ENCODE data around the gene RPL27A.

Gene RPL27A

DNA sequence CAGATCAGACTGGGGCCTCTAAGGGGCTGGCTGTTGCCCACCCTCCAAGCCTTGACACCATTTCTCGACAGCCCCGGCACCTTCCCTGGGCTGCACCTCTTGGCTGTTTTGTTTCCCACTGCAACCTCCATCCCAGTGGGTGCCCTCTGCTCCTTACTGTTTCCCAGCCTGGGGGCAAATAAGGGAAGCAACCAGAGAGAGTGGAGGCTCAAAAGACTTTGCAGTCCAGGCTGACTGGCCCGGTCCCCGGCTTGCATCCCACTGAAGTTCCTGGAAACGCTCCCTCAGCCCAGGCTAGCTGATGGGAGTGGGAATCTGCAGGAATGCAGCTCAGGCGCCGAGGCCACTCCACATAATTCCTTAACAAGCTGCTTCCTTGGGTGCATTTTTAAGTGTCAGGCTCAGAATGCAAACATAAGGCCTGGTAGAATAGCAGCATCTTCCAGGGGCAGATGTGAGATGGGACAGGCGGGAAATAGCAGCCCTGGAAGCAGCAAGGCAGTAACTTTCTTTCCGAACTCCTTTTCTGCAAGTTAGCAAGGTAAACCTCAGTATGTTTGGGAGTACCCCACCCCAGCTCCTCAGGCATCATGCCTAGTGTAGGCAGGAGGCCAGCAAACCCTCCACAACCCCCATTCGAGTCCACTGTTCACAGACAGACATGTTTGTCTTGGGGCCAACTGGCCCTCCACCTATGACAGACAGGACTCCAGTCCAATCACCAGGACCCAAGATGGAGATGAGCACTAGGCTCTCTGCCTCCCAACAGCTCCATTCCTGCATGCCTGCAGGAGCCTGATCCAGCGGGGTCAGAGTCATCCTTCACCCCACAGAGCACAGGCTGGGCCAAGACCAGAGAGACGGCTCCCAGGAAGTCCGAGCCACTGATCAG is 39.3 kb downstream of the RPL27A start:
- DNase-seq, result no peak

DNA sequence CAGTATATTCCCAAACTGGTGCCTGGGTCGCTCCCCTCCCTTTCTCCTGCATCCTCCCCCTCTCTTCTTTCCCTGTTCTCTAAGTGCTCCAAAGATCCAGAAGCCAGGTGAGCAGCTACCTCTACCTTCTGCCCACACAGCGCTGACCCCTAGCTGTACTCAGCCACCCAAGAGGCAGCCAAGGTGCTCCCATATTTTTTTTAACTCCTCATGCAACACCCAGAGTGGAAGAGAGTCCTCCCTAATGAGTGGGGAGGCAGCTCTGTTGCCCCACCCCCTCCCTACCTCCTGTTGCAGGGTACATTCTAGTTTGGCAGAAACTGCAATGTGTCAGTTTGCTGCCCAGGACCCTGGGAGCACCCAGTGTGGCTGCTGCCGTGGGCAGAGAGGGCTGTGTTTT is 40.2 kb downstream of the RPL27A start:
- DNase-seq, result no peak

- peak; percentile 62 for DNase-seq
Observed at GRCh38 chr11:8723711-8724110, 41.1 kb downstream of the RPL27A start.

GRCh38 chr11:8724682-8725081 is 42.1 kb downstream of the RPL27A start:
- no peak for DNase-seq

DNA sequence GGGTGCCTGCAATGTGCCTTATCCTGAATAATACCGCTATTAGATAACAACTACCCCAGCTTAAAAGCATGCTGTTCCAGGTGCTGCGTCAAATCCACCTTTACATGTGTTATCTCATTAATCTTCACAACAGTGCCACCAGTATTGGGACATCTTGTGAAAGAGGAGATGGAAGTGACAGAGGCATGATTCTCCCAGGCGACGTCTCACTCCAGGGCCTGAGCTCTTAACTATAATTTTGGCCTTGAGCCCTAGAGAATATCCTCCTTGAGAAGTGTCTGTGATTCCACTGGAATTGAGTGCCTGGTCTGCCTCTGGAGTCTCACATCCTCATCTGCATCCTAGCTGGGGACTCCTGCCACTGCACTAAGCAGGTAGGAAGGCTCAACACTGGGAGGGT is 43.8 kb downstream of the RPL27A start:
- no peak for DNase-seq

GRCh38 chr11:8728563-8728962 is 46.0 kb downstream of the RPL27A start:
- DNase-seq, result peak; percentile 47

GRCh38 chr11:8729067-8729466 is 46.5 kb downstream of the RPL27A start:
- DNase-seq, result no peak

- DNase-seq, result no peak
Observed at GRCh38 chr11:8729837-8730696, 47.5 kb downstream of the RPL27A start.

DNA sequence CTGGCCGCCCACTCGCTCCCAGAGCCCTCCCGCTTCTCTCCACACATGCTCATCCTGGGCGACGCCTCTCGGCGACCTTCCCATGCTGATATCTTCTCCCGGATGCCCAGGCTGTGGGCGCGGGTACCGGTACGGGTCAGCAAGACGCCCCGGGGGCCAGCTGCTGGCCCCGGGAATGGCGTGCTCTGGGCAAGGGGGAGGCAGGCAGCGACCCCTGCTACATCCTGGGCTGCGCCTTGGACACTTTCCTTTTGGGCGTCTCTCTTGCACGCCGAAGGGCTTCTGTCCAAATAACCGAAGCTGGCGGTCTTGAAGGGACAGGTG is 48.1 kb downstream of the RPL27A start:
- DNase-seq, result no peak

DNA sequence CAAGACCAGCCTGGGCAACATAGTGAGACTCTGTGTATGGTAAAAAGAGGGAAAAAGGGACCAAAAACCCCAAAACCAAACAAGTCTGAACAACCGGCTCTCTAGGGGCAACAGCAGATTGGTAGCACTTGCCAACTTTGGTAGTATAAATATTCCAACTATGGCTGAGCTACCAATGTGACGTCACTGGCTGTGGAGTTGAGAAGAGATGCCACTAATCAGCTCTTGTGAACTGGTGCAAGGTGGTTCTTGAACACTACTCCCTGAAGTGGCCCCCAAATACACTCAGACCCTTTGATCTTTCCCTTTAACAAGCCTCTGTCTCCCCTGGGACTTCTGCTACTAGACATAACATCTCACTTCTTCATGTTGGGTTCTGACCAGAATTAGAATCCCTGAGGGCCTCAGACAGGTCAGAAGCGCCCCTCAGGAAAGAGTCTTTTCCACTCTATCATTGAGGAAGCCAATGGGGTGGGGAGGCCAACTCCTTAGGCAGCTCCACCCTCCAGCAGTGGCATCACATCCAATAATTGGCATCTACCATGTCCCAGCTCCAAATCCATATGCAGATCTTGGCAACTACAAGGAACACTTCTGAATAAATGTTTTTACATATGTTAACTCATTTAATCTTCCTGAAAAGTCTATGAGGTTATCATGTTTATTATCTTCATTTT is 49.2 kb downstream of the RPL27A start:
- no peak for DNase-seq

DNA sequence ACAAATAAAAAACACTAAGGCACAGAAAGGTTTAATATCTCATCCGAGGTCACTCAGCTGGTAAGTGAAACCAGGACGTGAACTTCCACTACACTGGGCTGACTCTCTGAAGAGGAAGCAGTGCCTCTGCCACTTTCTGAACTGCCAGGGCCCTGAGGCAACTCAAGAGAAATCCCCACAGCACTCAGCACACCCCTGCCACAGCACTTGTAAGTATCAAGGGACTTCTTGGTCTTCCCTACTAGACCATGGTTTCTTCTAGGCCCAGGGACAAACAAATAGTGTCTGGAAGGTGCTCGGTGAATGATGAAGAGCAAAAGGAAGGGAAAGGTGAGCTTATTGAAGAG is 49.7 kb downstream of the RPL27A start:
- no peak for DNase-seq

GRCh38 chr11:8732748-8733241 is 50.2 kb downstream of the RPL27A start:
- DNase-seq, result no peak

- DNase-seq, result no peak
Observed at GRCh38 chr11:8733852-8734251, 51.3 kb downstream of the RPL27A start.

GRCh38 chr11:8735094-8735493 is 52.5 kb downstream of the RPL27A start:
- no peak for DNase-seq

DNA sequence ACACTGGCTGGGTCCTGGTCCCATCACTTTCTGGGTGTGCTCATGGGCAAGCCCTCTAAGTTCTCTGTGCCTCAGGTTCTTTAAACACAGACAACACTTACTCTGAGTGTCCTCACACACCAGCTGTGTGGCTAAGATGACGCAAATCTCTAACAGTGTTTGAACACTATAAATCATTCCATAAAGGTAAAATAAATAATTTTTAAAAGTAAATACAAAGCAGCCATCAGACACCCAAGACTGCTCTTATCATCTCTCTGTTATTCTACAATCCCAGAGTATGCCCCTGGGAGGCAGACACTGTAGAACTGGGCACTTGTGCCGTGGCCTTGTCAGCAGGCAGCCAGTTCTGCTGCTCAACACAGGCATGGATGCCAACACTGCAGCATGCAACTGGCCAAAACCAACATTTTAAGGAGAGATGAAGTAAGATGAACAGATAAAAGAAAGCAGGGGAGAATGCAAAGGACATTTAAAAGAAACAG is 56.8 kb downstream of the RPL27A start:
- no peak for DNase-seq
